Stimulated activated CD8-positive, alpha-beta memory T cell treated with anti-CD3 and anti-CD28 coated beads, Interleukin-4, amount 100 ng/mL, for 24 hours (primary cell): Measurements from ENCODE around the gene HAGHL.
A peak's percentile ranks its signal among the peaks of the same experiment; 100 is the strongest.
"Not testable (repeated sequence)": the region's sequence is repeated elsewhere in the genome, so short reads cannot be mapped to it uniquely, and the experiment has no call there.

ENCODE experiments used
- DNase-seq: peaks from one replicate; pipeline ENCODE4 v3.0.0-alpha.2; 2020; ENCODE audit warnings: low read depth

The HAGHL gene

GRCh38 chr16:707062-707538, 19.8 kb upstream of the HAGHL start:
- no peak for DNase-seq

DNA sequence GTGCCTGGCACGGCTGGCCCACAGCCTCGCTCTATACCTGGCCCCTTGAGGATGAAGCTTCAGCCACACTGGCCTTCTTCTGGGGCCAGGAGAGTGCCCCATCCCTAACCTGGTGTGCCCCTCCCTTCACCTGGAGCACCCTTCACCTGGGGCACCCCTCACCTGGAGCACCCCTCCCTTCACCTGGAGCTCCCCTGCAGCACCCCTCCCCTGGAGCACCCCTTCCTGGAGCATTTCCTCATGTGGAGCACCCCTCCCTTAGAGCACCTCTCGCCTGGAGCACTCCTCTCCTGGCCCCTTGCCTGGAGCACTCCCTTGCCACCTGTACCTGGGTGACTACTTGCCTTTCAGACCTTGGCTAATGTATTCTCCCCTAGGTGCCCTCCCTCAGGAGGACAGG, 18.9 kb upstream of the HAGHL start:
- no peak for DNase-seq

GRCh38 chr16:708959-709358, 17.9 kb upstream of the HAGHL start:
- DNase-seq = no peak

DNA sequence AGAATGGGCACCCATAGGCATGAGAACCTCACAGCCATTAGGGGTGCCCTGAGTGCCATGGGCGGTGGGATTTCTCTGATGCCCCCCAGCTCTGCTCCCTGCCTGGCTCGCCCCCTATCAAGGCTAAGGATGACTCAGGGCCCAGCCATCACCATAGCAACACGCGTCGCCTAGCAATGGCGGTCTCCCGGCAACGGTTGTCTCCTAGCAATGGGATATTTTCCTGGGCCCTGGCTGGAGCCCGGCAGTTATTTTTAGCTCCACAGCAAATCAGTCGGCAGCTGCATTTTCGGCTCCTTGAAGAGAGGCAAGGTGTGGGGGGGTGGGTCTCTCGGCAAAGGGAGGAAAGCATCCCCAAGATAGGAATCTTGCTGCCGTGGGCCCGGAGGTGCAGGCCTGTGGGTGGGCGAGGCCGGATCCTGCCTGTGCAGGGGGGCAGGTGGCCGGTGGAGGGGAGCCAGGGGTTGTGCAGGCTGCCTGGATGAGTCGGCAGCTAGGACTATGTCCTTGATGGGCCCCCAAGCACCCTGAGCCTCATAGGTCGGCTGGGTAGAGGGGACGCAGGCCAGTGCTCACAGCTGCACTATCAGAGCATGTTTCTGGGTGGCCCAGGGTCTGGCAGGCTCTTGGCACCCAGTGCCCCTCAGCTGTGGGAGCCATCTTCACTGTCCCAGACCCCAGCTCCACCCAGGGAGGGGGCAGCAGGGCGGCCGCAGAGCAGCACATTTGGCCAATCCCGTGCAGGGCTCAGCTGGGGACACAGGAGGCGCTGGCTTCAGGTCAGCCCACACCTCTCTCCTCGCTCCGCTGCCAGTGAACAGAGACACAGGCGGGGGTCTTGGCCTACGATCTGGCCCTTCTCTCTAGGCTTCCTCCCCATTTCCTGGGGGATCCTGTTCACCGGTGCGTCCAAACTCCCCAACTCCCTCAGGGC, 17.1 kb upstream of the HAGHL start:
- no peak for DNase-seq

- no peak for DNase-seq
These were observed 16.3 kb upstream of the HAGHL start for GRCh38 chr16:710500-711075.

DNA sequence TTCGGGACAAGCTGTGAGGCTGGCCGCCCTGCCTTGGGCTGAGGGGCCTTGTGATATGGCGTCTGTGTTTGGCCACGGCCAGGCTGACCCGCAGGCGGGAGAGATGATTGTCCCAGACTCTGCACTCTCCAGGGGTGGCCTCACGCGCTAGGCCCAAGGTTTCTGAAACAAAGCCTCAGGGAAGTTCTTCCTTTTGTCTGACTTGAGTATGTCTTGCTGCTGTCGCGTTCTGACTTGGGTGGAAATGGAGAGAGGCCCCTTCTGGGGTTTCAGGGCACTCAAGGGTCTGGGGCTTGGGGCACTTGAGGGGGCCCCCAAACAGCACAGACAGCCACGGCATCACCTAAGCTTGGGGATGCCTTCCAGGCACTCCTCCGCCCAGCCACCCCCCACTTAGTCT, 15.8 kb upstream of the HAGHL start:
- no peak for DNase-seq

DNA sequence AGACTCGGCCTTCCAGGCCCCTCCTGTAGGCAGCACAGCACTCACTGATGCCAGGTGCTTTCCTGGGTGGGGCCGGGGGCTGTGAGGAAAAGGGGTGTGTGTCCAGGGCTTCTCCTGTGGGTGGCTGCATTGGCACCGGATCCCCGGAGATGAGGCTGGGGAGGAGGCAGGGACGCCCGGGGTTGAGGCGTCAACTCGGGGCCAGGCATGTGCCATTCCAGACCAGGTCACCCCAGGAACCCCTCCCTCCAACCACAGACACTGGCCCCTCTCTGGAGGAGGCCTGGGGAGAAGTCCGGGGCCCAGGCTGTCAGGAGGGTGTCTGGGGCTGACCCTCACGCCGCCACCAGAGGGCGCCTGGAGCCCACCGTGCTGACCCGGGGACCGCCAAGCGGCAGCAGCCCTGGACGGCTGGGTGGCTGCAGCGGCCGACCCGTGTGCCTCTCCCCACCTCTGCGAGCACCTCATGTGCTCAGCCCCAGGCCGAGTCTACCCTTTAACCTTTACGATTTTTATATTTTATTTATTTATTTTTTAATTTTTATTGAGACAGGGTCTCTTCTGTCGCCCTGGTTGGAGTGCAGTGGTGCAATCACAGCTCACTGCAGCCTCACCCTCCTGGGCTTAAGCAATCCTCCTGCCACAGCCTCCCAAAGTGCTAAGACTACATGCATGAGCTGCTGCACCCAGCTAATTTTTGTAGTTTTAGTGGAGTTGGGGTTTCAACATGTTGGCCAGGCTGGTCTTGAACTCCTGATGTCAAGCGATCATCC, 15.2 kb upstream of the HAGHL start:
- peak; percentile 70 for DNase-seq

- not testable (repeated sequence) for DNase-seq
These were observed 14.1 kb upstream of the HAGHL start for GRCh38 chr16:712740-713250.

DNA sequence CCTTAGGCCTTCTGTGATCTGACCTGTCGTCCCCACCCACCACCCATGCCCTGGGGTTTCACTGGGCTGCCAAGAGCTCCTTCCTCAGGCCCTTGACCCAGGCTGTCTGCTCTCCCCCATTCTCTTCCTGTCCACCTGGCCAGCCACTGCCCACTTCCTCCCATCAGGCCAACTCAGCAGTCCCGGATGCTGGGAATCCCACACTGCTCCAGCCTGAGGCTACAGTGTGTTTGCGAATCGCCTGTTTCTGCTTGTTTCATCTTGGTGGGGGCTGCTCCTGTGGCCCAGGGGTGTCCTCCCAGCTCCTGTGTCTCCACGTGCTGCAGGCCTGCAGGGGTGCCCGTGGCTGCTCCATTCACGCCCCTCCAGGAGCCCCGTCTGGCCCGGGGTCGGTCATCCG, 12.8 kb upstream of the HAGHL start:
- DNase-seq = no peak

- peak; percentile 90 for DNase-seq
These were observed 12.1 kb upstream of the HAGHL start, which contains the start of gene METRN for GRCh38 chr16:714558-715476. TSS of gene METRN (plus strand) at chr16:715118. CDS start at chr16:715290, 172 bp downstream.

DNA sequence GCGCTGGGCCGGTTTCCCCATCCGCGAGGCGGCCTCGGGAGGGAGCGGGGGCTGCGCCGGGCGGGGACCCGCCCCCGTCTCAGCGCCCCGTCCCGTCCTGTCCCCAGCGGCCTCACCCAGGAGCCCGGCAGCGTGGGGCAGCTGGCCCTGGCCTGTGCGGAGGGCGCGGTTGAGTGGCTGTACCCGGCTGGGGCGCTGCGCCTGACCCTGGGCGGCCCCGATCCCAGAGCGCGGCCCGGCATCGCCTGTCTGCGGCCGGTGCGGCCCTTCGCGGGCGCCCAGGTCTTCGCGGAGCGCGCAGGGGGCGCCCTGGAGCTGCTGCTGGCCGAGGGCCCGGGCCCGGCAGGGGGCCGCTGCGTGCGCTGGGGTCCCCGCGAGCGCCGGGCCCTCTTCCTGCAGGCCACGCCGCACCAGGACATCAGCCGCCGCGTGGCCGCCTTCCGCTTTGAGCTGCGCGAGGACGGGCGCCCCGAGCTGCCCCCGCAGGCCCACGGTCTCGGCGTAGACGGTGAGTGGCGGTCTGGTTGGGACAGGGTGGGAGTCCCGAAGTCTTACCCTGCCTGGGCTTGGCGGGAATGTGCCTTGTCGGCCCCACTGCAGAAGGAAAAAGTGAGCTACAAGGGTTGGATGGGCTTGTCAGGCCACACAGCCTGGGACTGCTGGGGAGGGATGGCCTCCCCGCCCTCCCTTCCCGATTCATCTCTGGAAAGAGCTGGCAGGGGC, 11.3 kb upstream of the HAGHL start:
- DNase-seq = no peak

DNA sequence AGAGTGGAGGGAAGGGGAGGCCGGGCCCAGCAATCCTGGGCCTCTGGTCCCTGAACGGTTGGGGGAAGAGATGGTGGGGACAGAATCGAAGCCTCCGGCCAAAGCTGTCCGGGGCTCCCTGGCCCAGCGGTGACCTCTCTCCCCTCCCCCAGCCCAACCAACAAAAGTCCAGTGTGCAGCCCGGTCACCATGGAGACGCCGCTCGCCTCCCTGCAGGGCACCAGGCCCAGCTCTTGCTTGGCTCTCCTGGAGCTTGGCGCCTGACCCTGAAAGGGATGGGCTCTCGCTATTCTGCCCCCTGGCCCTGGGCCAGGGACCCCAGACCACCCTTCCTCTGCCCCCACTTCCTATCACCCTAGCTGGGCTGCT, 10.7 kb upstream of the HAGHL start:
- DNase-seq = no peak

DNA sequence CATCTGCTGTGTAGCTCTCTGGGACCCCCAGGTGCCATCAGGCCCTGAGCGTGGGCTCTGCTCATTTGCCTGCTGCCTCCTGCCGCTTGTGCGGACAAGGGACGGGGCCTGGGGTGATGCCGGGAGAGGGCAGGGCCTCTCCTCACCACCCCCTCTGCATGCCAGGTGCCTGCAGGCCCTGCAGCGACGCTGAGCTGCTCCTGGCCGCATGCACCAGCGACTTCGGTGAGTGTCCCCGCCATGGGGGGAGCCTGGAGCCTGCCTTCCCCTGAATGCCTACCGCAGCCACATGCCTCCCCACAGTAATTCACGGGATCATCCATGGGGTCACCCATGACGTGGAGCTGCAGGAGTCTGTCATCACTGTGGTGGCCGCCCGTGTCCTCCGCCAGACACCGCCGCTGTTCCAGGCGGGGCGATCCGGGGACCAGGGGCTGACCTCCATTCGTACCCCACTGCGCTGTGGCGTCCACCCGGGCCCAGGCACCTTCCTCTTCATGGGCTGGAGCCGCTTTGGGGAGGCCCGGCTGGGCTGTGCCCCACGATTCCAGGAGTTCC, 10.1 kb upstream of the HAGHL start:
- DNase-seq = no peak

GRCh38 chr16:717450-718245, 9.3 kb upstream of the HAGHL start:
- DNase-seq = no peak

DNA sequence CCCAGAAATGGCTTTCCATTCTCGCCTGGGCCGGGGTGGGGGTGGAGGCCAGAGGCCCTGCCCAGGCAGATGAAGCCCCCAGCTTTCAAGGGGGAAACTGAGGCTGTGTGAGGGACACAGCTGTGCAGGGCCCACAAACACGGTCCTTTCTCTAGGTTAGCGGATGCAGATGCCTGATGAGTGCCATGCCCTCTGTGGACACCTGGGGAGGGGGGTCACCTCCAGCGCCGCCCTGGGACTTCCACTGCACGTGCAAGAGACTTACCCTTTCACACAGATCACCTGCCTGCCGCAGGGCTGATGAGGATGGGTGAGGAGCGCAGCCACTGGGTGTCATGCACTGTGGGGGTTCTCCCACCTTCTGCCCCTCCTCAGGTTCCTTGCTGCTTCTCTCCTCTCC, 8.5 kb upstream of the HAGHL start:
- no peak for DNase-seq

GRCh38 chr16:718922-719321, 8.0 kb upstream of the HAGHL start:
- no peak for DNase-seq

DNA sequence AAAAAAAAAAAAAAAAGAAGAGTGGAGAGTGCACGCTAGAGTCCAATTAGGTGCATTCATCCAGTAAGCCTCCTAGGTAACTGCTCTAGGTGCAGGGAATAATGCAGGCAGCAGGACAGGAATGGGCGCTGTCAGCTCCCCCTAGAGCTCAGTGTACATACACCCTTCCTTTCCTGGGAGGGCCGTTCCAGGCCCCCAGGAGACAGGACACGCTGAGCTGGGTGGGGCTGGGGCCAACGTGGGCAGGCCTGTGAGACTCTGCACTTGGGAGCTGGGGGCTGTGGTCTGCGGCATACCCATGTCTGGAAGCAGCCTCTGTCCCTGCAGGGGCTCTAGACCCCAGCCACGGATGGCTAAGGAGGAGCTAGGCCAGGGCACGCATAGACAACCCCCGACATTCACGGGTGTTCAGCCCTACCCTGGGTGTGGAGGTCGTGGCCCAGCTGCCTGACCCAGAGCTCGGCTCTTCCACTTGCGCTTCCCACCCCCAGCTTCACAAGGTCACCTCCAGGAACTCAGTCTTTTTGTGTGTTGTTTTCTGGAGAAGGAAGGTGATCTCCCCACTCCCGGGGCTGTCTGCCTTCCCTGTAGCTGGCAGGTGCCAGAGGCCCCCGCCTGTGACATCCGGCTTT, 7.0 kb upstream of the HAGHL start:
- no peak for DNase-seq

GRCh38 chr16:720447-720989, 6.4 kb upstream of the HAGHL start:
- no peak for DNase-seq
